Ishikawa (cell line): Measurements from ENCODE around the gene PLXNA4.

Experiments used
- CEBPB ChIP-seq: IDR thresholded peaks from 2 replicates; pipeline ENCODE4 v1.6.1; 2012
- CREB1 ChIP-seq: IDR thresholded peaks from 2 replicates; pipeline ENCODE4 v1.6.1; 2012; ENCODE audit warnings: low read depth
- EGR1 ChIP-seq: IDR thresholded peaks from 2 replicates; pipeline ENCODE4 v1.6.1; 2012
- EP300 ChIP-seq: IDR thresholded peaks from 2 replicates; pipeline ENCODE4 v1.6.1; 2012; ENCODE audit warnings: borderline replicate concordance
- FOXM1 ChIP-seq: IDR thresholded peaks from 2 replicates; pipeline ENCODE4 v1.6.1; 2012; ENCODE audit warnings: low read depth, borderline replicate concordance
- MAX ChIP-seq: IDR thresholded peaks from 2 replicates; pipeline ENCODE4 v1.6.1; 2012
- NFIC ChIP-seq: IDR thresholded peaks from 2 replicates; pipeline ENCODE4 v1.6.1; 2012
- RAD21 ChIP-seq: IDR thresholded peaks from 2 replicates; pipeline ENCODE4 v1.6.1; 2012; ENCODE audit warnings: low read depth
- REST ChIP-seq: IDR thresholded peaks from 2 replicates; pipeline ENCODE4 v1.6.1; 2012; ENCODE audit warnings: low read depth, mild to moderate bottlenecking
- TAF1 ChIP-seq: IDR thresholded peaks from 2 replicates; pipeline ENCODE4 v1.6.1; 2012; ENCODE audit warnings: low read depth, mild to moderate bottlenecking
- TCF12 ChIP-seq: IDR thresholded peaks from 2 replicates; pipeline ENCODE4 v1.6.1; 2012; ENCODE audit warnings: low read depth
- TEAD4 ChIP-seq: IDR thresholded peaks from 2 replicates; pipeline ENCODE4 v1.6.1; 2012
- USF1 ChIP-seq: IDR thresholded peaks from 2 replicates; pipeline ENCODE4 v1.6.1; 2012
- YY1 ChIP-seq: IDR thresholded peaks from 2 replicates; pipeline ENCODE4 v1.6.1; 2012; ENCODE audit warnings: low read depth
- ZBTB7A ChIP-seq: IDR thresholded peaks from 2 replicates; pipeline ENCODE4 v1.6.1; 2012; ENCODE audit warnings: low read depth

The PLXNA4 gene

GRCh38 chr7:132511387-132511786, 64.9 kb downstream of the PLXNA4 start:
- no peak for TF ChIP-seq REST
- no peak for TF ChIP-seq TCF12
- TF ChIP-seq YY1 = no peak

- TF ChIP-seq MAX (no peak), TEAD4 (no peak), NFIC (no peak), YY1 (no peak)
Measured at GRCh38 chr7:132509643-132510042, 66.6 kb downstream of the PLXNA4 start.

- TF ChIP-seq MAX (no peak), CREB1 (no peak), YY1 (no peak), RAD21 (no peak), EGR1 (no peak), USF1 (no peak), FOXM1 (no peak), ZBTB7A (no peak), TAF1 (no peak), EP300 (no peak), TEAD4 (no peak)
Measured at GRCh38 chr7:132508724-132509353, 67.4 kb downstream of the PLXNA4 start.

- TF ChIP-seq TEAD4 (no peak), TAF1 (no peak), EGR1 (no peak), CREB1 (no peak)
Measured at GRCh38 chr7:132504852-132505251, 71.4 kb downstream of the PLXNA4 start.

- TF ChIP-seq CEBPB (no peak), MAX (no peak), EGR1 (no peak), EP300 (no peak), RAD21 (no peak), ZBTB7A (no peak), YY1 (no peak), TCF12 (no peak), TEAD4 (no peak)
Measured at GRCh38 chr7:132504071-132504470, 72.2 kb downstream of the PLXNA4 start.

GRCh38 chr7:132503415-132503814, 72.9 kb downstream of the PLXNA4 start:
- no peak for TF ChIP-seq USF1
- no peak for TF ChIP-seq EGR1
- TF ChIP-seq CREB1 = no peak
- TF ChIP-seq ZBTB7A = no peak
- TF ChIP-seq TEAD4 = no peak
- no peak for TF ChIP-seq REST
- no peak for TF ChIP-seq YY1
- TF ChIP-seq TCF12 = no peak
- TF ChIP-seq FOXM1 = no peak
- TF ChIP-seq EP300 = no peak

GRCh38 chr7:132501956-132502355, 74.3 kb downstream of the PLXNA4 start:
- TF ChIP-seq USF1 = no peak
- no peak for TF ChIP-seq EGR1
- no peak for TF ChIP-seq ZBTB7A
- TF ChIP-seq NFIC = no peak
- TF ChIP-seq CEBPB = no peak
- no peak for TF ChIP-seq YY1
- TF ChIP-seq TCF12 = no peak
